HepG2 (cell line): ENCODE measurements around the gene DNAAF1. TPM values are rescaled to one million over a fixed set of nuclear protein-coding genes. Genes with fewer than 3 reads are reported as not detected.

ENCODE experiments used
- ATAC-seq: fragments of 200-7000 bp; cut with Tn5 transposase; 3 replicates; pipeline ENCODE4 v1.9.1; 2020; ENCODE audit warnings: mild to moderate bottlenecking, moderate library complexity
- BruUV-seq: library from RNA; stranded (reverse); fragments of 400-500 nt; replicated peaks from 2 replicates; lab custom pipeline; 2021; lab: Mats Ljungman, UMichigan
- CTCF ChIA-PET: fragments of 300-600 bp; formaldehyde crosslinking; extraction: SDS; loops from one replicate; lab custom pipeline; 2021; ENCODE audit warnings: low total read pairs, inconsistent platforms, low intra/inter-chr PET ratio; lab: Yijun Ruan, JAX
- POLR2A ChIA-PET: fragments of 350-600 bp; sonication (Branson Sonifier 250); formaldehyde crosslinking; loops from one replicate; lab custom pipeline; 2020; ENCODE audit warnings: antibody characterized with exemption, inconsistent platforms; lab: Yijun Ruan, JAX
- DNase-seq: peaks from one replicate; pipeline ENCODE4 v3.0.0-alpha.2; 2015; ENCODE audit warnings: low spot score
- FAIRE-seq: peaks from 3 replicates; lab custom pipeline; 2011; peaks lifted over from hg19 to GRCh38; lab: Jason Lieb, UNC
- H2AFZ ChIP-seq: one replicate; pipeline ENCODE4 v1.6.1; 2011; ENCODE audit warnings: low read length, inconsistent platforms
- H3K27ac ChIP-seq: fragments of 300-600 bp; 3 replicates; pipeline ENCODE4 v1.8.0; 2011; ENCODE audit warnings: mixed run types, mild to moderate bottlenecking, mixed read lengths, low read length, inconsistent platforms; ENCODE audit not compliant: insufficient read depth; ENCODE audit errors: extremely low read length
- H3K27me3 ChIP-seq, 2 experiments: fragments of 200-600 bp in 1 of 2; 2 replicates in 1 of 2; 3 replicates in 1 of 2; pipeline versions ENCODE4 v1.6.0 to v1.8.0; 2011; ENCODE audit warnings: low read length in 2 of 2, mild to moderate bottlenecking in 2 of 2, moderate library complexity in 2 of 2, inconsistent platforms in 1 of 2; ENCODE audit not compliant: insufficient read depth in 2 of 2, control insufficient read depth in 1 of 2
- H3K36me3 ChIP-seq, 2 experiments: fragments of 200-600 bp in 1 of 2; replicated peaks in 1 of 2; 2 replicates in 1 of 2; 3 replicates in 1 of 2; pipeline versions ENCODE4 v1.5.1 to v1.8.0; 2011; ENCODE audit warnings: low read length in 2 of 2, inconsistent platforms in 1 of 2; ENCODE audit not compliant: insufficient read depth in 2 of 2, control insufficient read depth in 1 of 2
- H3K4me1 ChIP-seq: 2 replicates; pipeline ENCODE4 v1.5.1; 2012; ENCODE audit warnings: low read length, inconsistent platforms; ENCODE audit not compliant: insufficient read depth
- H3K4me2 ChIP-seq: 2 replicates; pipeline ENCODE4 v1.6.0; 2011; ENCODE audit warnings: low read depth, low read length, inconsistent platforms
- H3K4me3 ChIP-seq, 3 experiments: fragments of 200-600 bp in 1 of 3; sonication (generic), shearing (Covaris generic) in 1 of 3; replicated peaks in 1 of 3; 2 replicates each; pipeline ENCODE4 v1.5.1; 2011 to 2016; ENCODE audit warnings: low read length in 3 of 3, inconsistent platforms in 2 of 3, low read depth in 2 of 3, mild to moderate bottlenecking in 2 of 3, control low read depth in 1 of 3, mixed read lengths in 1 of 3; ENCODE audit not compliant: insufficient read depth in 1 of 3
- H3K79me2 ChIP-seq: one replicate; pipeline ENCODE4 v1.6.1; 2011; ENCODE audit warnings: low read length, inconsistent platforms; ENCODE audit not compliant: insufficient read depth
- H3K9ac ChIP-seq: 2 replicates; pipeline ENCODE4 v1.6.0; 2011; ENCODE audit warnings: mild to moderate bottlenecking, low read depth, low read length, inconsistent platforms; ENCODE audit not compliant: insufficient read depth
- H3K9me3 ChIP-seq: 2 replicates; pipeline ENCODE4 v1.5.1; 2012; ENCODE audit warnings: mild to moderate bottlenecking, low read length
- H4K20me1 ChIP-seq: 2 replicates; pipeline ENCODE4 v1.6.0; 2011; ENCODE audit warnings: inconsistent platforms, mild to moderate bottlenecking, low read length, moderate library complexity; ENCODE audit not compliant: insufficient read depth
- CCDC6 ChIP-seq: sonication (generic); formaldehyde crosslinking; IDR thresholded peaks from 2 replicates; pipeline ENCODE4 v1.8.1; 2022; ENCODE audit warnings: mild to moderate bottlenecking, missing genetic modification reagents, moderate library complexity
- KLF15 ChIP-seq: sonication (generic); formaldehyde crosslinking; IDR thresholded peaks from 2 replicates; pipeline ENCODE4 v1.8.1; 2023; ENCODE audit warnings: borderline replicate concordance, mild to moderate bottlenecking, inconsistent platforms, missing genetic modification reagents, mixed read lengths
- NCOA2 ChIP-seq: sonication (generic); formaldehyde crosslinking; IDR thresholded peaks from 2 replicates; pipeline ENCODE4 v1.8.0; 2022; ENCODE audit warnings: inconsistent platforms
- NFATC3 ChIP-seq: sonication (generic); formaldehyde crosslinking; IDR thresholded peaks from 2 replicates; pipeline ENCODE4 v1.5.1; 2020; ENCODE audit warnings: mild to moderate bottlenecking, missing genetic modification reagents
- NR2F1 ChIP-seq, 2 experiments: fragments of 450-650 bp in 1 of 2; formaldehyde crosslinking in 1 of 2; IDR thresholded peaks; 2 replicates each; pipeline versions ENCODE4 v1.5.0 to v1.6.1; 2016 to 2020; ENCODE audit warnings: mild to moderate bottlenecking in 1 of 2, missing compliant biosample characterization in 1 of 2, missing genetic modification reagents in 1 of 2, moderate library complexity in 1 of 2
- SPEN ChIP-seq: sonication (generic); formaldehyde crosslinking; IDR thresholded peaks from 2 replicates; pipeline ENCODE4 v1.5.1; 2020; ENCODE audit warnings: low read depth, mild to moderate bottlenecking, missing genetic modification reagents
- SYNCRIP ChIP-seq: fragments of 200-400 bp; formaldehyde crosslinking; IDR thresholded peaks from 2 replicates; pipeline ENCODE4 v1.6.1; 2018; ENCODE audit warnings: mild to moderate bottlenecking, low read depth, low read length; ENCODE audit not compliant: insufficient read depth
- TOE1 ChIP-seq: sonication (generic); formaldehyde crosslinking; IDR thresholded peaks from 2 replicates; pipeline ENCODE4 v1.4.0; 2020; ENCODE audit warnings: mild to moderate bottlenecking, missing genetic modification reagents
- ZFX ChIP-seq: sonication (generic); formaldehyde crosslinking; IDR thresholded peaks from 2 replicates; pipeline ENCODE4 v1.4.0; 2020; ENCODE audit warnings: mild to moderate bottlenecking, low read depth, missing genetic modification reagents, moderate library complexity
- ZIK1 ChIP-seq: sonication (generic); formaldehyde crosslinking; IDR thresholded peaks from 2 replicates; pipeline ENCODE4 v1.5.0; 2020; ENCODE audit warnings: mild to moderate bottlenecking, low read depth, missing genetic modification reagents, borderline replicate concordance
- ZNF547 ChIP-seq: sonication (generic); formaldehyde crosslinking; IDR thresholded peaks from 2 replicates; pipeline ENCODE4 v1.5.1; 2020; ENCODE audit warnings: mild to moderate bottlenecking, missing genetic modification reagents
- ZNF562 ChIP-seq: sonication (generic); formaldehyde crosslinking; IDR thresholded peaks from 2 replicates; pipeline ENCODE4 v1.8.0; 2022; ENCODE audit warnings: missing genetic modification reagents, borderline replicate concordance
- ZNF564 ChIP-seq: sonication (generic); formaldehyde crosslinking; IDR thresholded peaks from 2 replicates; pipeline ENCODE4 v1.8.1; 2023; ENCODE audit warnings: mild to moderate bottlenecking, missing genetic modification reagents
- ZNF816 ChIP-seq: sonication (generic); formaldehyde crosslinking; IDR thresholded peaks from 2 replicates; pipeline ENCODE4 v1.8.0; 2022; ENCODE audit warnings: missing genetic modification reagents, mild to moderate bottlenecking, borderline replicate concordance
- WGBS: methylation state at CpG from one replicate; pipeline ENCODE4 v1.1.6; 2017; ENCODE audit warnings: low lambda C conversion rate; 5-methylcytosine and 5-hydroxymethylcytosine counted together
- in situ Hi-C: cut with HindIII; loops from 2 replicates; pipeline ENCODE4 v1.10.0; 2017; ENCODE audit warnings: low pct_unique_long_range_greater_than_20kb; ENCODE audit not compliant: extremely low pct_ligation_motif_present
- intact Hi-C: fragments of 100-400 bp; cut with micrococcal nuclease; formaldehyde crosslinking; loops from one replicate; pipeline ENCODE4 v1.10.0; 2022; ENCODE audit not compliant: unreplicated experiment
- polyA plus RNA-seq, 8 experiments: library from polyadenylated mRNA; depleted of rRNA in 3 of 8; stranded (reverse) in 7 of 8; unstranded in 1 of 8; fragments of >200 nt; fragmentation: Illumina TruSeq in 4 of 8; extraction: Trizol in 4 of 8; gene quantifications; 2 replicates each; pipeline versions ENCODE4 v1.2.1 to v1.2.3, GENCODE V29; 2011 to 2016; ENCODE audit warnings: low read depth in 4 of 8, missing spikeins in 1 of 8, mixed read lengths in 1 of 8; ENCODE audit not compliant: insufficient read depth in 1 of 8
- total RNA-seq, 5 experiments: library from RNA; depleted of rRNA; stranded (reverse); fragments of >200 nt; fragmentation: Illumina TruSeq; extraction: Trizol; gene quantifications; 2 replicates each; pipeline ENCODE4 v1.2.3, GENCODE V29; 2016; ENCODE audit warnings: low read depth in 1 of 5
- TF ChIP-seq, protein P1 (sequence below): sonication (generic); formaldehyde crosslinking; IDR thresholded peaks from 2 replicates; pipeline ENCODE4 v1.5.1; 2020; ENCODE audit warnings: missing genetic modification reagents, mild to moderate bottlenecking, borderline replicate concordance
- TF ChIP-seq, protein P2 (sequence below): sonication (generic); formaldehyde crosslinking; IDR thresholded peaks from 2 replicates; pipeline ENCODE4 v1.4.0; 2020; ENCODE audit warnings: missing genetic modification reagents, borderline replicate concordance

DNAAF1 gene
- total and polyA plus RNA-seq, 2 of the 13 experiments (the other 11 are each of a cell fraction or from before 2014, with no cell fraction given), result 0.04 TPM; not detected in 1

DNA sequence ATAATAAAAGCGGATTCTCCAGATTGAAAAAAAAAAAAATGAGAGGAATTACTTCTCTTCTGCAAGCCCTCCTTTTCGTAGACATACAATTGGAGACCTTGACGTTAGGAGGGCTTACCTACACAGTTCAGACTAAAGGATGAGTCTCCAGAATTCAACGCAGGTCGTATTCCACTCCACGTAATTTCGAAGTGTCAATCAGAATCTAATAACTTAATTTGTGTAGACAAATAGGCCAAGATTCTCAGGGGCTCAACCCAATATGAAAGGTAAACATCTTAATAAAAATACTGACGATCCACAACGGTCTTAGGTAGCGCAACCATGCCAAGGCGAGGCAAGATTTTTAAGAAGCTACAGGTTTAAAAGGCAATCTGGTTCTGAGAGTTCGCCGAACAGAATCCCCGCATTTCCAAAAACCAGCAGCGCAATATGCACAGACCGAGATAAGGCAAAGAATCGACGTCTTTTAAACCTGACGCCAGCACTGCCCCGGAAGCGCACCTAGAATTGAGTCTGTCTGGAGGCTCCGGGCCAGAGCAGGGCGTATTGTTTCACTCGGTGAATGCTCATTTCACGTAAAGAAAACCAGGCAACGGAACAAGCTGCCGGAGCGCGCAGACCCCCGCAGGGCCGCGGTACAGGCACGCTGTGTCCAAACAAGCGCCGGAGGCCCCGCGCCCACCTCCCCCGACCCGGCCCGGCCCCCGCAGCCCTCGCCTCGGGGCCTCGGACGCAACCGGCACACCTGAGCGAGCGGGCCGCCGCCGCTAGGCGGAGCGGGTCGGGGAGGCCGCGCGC lies 29.0 kb upstream of the DNAAF1 start (continued):
- TF ChIP-seq ZNF816 (CRISPR knock-in tag), result peak; percentile 27; the same call in 1 of the 2 replicates
- TF ChIP-seq SPEN, result no peak
- no peak for TF ChIP-seq KLF15 (CRISPR knock-in tag)
- no peak for TF ChIP-seq CCDC6 (CRISPR knock-in tag)
- TF ChIP-seq NR2F1 (CRISPR knock-in tag; IDR thresholded peaks at IDR 0.05), result no peak

DNA sequence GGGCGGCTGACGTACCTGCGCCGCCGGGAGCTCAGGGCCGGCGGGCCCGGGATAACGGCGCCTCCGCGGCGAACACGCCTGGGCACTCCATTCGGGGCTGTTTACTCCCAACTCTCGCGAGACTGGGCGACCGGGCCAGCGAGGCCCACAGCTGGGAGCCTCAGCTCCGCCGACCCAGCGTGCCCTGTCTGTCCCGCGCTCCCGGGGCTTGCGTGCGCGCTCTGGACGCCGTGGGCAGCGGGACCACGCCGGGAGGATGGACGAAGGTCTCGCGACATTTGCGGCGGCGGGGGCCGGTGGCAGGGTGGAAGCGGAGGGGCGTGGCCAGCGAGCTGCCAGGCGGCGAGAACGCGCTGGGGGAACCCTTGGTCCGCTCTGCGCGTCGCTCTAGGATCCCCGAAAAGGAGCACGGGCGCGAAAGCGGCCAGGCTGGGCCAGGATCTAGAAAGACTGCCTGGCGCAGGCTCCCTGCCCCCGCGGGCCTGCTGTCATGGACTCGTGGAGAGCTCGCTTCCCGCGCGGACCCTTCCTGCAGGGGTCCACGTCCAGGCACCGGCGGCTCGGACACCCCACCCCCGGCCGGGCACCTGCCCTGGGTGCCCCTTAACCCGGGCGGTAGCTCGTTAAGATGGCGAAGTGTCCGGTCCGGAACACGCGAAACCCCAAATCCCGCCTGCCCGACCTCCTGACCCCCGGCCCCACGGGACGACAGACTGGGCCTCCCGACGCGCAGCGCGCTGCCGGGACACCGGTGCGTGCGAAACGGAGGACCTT lies 28.2 kb upstream of the DNAAF1 start, which contains the start of gene MBTPS1:
MBTPS1 (minus strand) TSS at position 223 of the 774 bp plus-strand sequence. CDS start 15,159 bp downstream, outside the sequence.
- CTCF ChIA-PET, result interaction anchor here (1.0 kb wide), 1 partner anchor 24 kb away, joined by 5 read pairs; no protein-coding TSS in a partner anchor
- Histone ChIP-seq H3K4me1 (peaks cover 30% of the 10 kb centered on the region), H2AFZ (no peak within 1 kb of the TSS), H3K27me3 (peaks cover 0 to 3% of the 10 kb centered on the region in 2 experiments; a peak in 1 of 5 replicates), H4K20me1 (no peaks in the 10 kb centered on the region), H3K27ac (peak within 1 kb of the TSS; percentile 85), H3K79me2 (peaks cover 49% of the 10 kb centered on the region), H3K4me2 (peak within 1 kb of the TSS; percentile 91), H3K4me3 (peak within 1 kb of the TSS; percentile 92 to 99 (median 93)), H3K9ac (peak within 1 kb of the TSS; percentile 94), H3K36me3 (no peaks in the 10 kb centered on the region), H3K9me3 (no peaks in the 10 kb centered on the region)
- FAIRE-seq (peak; percentile 58), DNase-seq (peak; percentile 97), ATAC-seq (peak; percentile 96)
- intact Hi-C loops, result loop anchor here (1.0 kb wide), 1 partner anchor 24 kb away; no protein-coding TSS in a partner anchor
- in situ Hi-C loops, result no loop called here
- POLR2A ChIA-PET, result interaction anchor here (0.6 to 6.5 kb wide), 17 partner anchors 11 to 165 kb away, joined by 3 to 142 read pairs (median 5); partner anchors contain the start of genes DNAAF1, HSDL1, OSGIN1 and TAF1C
- WGBS, result 2% methylated on average over 19 of the region's 94 CpGs
- TSS peak; percentile 93 for BruUV-seq
- TF ChIP-seq ZNF547 (CRISPR knock-in tag) (peak; percentile 83), ZIK1 (CRISPR knock-in tag) (peak; percentile 71; the same call in 1 of the 2 replicates), ZNF564 (CRISPR knock-in tag) (peak; percentile 79; the same call in 1 of the 2 replicates), NCOA2 (CRISPR knock-in tag) (peak; percentile 68), SYNCRIP (no peak), TOE1 (CRISPR knock-in tag) (no peak; the same call in 1 of the 2 replicates), ZNF562 (CRISPR knock-in tag) (no peak), ZFX (peak; percentile 92), NFATC3 (no peak; the same call in 1 of the 2 replicates)
- TF ChIP-seq, protein P1, sequence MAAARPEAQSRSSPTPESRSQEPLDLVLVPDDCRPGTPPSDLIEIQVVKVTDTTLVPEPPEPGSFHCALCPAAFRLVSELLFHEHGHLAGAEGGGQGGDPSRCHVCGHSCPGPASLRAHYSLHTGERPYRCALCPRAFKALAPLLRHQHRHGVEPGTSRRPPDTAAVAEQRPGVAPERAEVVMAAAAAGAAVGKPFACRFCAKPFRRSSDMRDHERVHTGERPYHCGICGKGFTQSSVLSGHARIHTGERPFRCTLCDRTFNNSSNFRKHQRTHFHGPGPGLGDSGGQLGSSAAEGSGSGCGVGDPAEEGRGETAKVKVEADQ (CRISPR knock-in tag), result peak; percentile 84
- TF ChIP-seq, protein P2, sequence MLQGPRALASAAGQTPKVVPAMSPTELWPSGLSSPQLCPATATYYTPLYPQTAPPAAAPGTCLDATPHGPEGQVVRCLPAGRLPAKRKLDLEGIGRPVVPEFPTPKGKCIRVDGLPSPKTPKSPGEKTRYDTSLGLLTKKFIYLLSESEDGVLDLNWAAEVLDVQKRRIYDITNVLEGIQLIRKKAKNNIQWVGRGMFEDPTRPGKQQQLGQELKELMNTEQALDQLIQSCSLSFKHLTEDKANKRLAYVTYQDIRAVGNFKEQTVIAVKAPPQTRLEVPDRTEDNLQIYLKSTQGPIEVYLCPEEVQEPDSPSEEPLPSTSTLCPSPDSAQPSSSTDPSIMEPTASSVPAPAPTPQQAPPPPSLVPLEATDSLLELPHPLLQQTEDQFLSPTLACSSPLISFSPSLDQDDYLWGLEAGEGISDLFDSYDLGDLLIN, result no peak
